ENCODE results near the gene CYB5D1. TPM values are rescaled to one million over a fixed set of nuclear protein-coding genes. Genes with fewer than 3 reads are reported as not detected.
A peak's percentile ranks its signal among the peaks of the same experiment; 100 is the strongest.

CYB5D1 gene
- total and polyA plus RNA-seq, 7 donors = 4.2 to 14.4 (median 8.6) TPM

DNA sequence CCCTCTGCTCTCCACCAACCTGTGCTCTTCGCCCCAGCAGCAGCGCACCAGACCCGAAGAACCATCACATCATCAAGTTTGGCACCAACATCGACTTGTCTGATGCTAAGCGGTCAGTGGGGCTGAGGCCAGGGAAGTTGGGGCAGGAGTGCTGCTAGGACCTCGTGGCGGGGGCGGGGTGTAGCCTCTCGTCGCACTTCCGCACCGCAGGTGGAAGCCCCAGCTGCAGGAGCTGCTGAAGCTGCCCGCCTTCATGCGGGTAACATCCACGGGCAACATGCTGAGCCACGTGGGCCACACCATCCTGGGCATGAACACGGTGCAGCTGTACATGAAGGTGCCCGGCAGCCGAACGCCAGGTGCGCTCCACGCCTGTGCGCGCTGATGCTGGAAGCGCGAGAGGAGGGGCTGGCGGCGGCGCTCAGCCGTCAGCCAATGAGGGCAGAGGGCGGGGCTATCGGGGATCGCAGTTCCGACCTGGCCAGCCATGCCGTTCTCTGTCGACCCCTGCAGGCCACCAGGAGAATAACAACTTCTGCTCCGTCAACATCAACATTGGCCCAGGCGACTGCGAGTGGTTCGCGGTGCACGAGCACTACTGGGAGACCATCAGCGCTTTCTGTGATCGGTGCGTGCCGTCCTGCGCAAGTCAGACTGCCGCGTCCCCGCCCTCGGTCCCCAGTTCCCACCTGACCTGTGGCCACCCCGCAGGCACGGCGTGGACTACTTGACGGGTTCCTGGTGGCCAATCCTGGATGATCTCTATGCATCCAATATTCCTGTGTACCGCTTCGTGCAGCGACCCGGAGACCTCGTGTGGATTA is 6.2 kb upstream of the CYB5D1 start:
- H3K4me1 ChIP-seq = peaks cover 0 to 37% (median 32%) of the 10 kb centered on the region in 4 donors
- DNase-seq = peak; percentile 95
- H3K9me3 ChIP-seq = no peaks in the 10 kb centered on the region
- TF ChIP-seq POLR2AphosphoS5 (IDR thresholded peaks at IDR 0.05) = peak in 3 of 4 donors; percentile 66 to 71 (median 68)
- no peak for TF ChIP-seq EP300 (IDR thresholded peaks at IDR 0.05)
- TF ChIP-seq CTCF (IDR thresholded peaks at IDR 0.05) = peak; percentile 96 to 99 (median 98)
- peak overlapping the region in 1 of 4 donors; percentile 19 for H3K4me3 ChIP-seq
- H3K27ac ChIP-seq = peak overlapping the region; percentile 4 to 64 (median 47)
- intact Hi-C loops (cut with DNase I) = loop anchor here (1.0 to 10.0 kb wide), 2 partner anchors 29 to 267 kb away; partner anchors contain the start of gene MPDU1
- 10 to 17% methylated on average over 60 of the region's 60 CpGs for WGBS, 2 donors
- peaks cover 45 to 73% (median 54%) of the 10 kb centered on the region in 4 donors for H3K36me3 ChIP-seq
- no peaks in the 10 kb centered on the region for H3K27me3 ChIP-seq

- 70 to 81% methylated on average over 20 of the region's 20 CpGs for WGBS, 2 donors
- H3K36me3 ChIP-seq = peaks cover 40 to 67% (median 47%) of the 10 kb centered on the region in 4 donors
Measured at GRCh38 chr17:7852262-7852670, 5.5 kb upstream of the CYB5D1 start.

DNA sequence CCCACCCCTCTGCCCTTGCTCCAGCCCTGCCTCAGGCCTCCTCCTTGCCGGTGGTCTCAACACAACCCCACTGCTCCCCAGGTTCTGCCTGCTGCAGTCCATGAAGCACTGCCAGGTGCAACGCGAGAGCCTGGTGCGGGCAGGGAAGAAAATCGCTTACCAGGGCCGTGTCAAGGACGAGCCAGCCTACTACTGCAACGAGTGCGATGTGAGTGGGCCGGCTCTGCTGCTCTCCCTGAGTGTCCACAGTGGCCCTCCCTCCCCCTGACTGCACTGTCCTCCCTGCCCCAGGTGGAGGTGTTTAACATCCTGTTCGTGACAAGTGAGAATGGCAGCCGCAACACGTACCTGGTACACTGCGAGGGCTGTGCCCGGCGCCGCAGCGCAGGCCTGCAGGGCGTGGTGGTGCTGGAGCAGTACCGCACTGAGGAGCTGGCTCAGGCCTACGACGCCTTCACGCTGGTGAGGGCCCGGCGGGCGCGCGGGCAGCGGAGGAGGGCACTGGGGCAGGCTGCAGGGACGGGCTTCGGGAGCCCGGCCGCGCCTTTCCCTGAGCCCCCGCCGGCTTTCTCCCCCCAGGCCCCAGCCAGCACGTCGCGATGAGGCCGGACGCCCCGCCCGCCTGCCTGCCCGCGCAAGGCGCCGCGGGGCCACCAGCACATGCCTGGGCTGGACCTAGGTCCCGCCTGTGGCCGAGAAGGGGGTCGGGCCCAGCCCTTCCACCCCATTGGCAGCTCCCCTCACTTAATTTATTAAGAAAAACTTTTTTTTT is 4.7 kb upstream of the CYB5D1 start:
- Histone ChIP-seq H3K4me1 (peaks cover 0 to 42% (median 35%) of the 10 kb centered on the region in 4 donors), H3K9me3 (no peaks in the 10 kb centered on the region), H3K4me3 (no peak overlapping the region), H3K27ac (peak overlapping the region in 1 of 4 donors; percentile 64), H3K36me3 (peaks cover 32 to 58% (median 40%) of the 10 kb centered on the region in 4 donors), H3K27me3 (no peaks in the 10 kb centered on the region)
- peak; percentile 68 for DNase-seq
- no peak for TF ChIP-seq POLR2AphosphoS5 (IDR thresholded peaks at IDR 0.05)
- TF ChIP-seq EP300 (IDR thresholded peaks at IDR 0.05) = no peak
- TF ChIP-seq CTCF (IDR thresholded peaks at IDR 0.05) = no peak
- TF ChIP-seq POLR2A (IDR thresholded peaks at IDR 0.05) = no peak
- WGBS, 2 donors = 87 to 91% methylated on average over 51 of the region's 51 CpGs
- intact Hi-C loops (cut with DNase I) = loop anchor here (10.0 kb wide), 1 partner anchor 268 kb away; the partner anchor contains the start of gene MPDU1

More at GRCh38 chr17:7852262-7852670, 5.5 kb upstream of the CYB5D1 start:
- peak; percentile 76 for DNase-seq
- TF ChIP-seq POLR2A (IDR thresholded peaks at IDR 0.05) = no peak
- no peak for TF ChIP-seq POLR2AphosphoS5 (IDR thresholded peaks at IDR 0.05)
- no peak for TF ChIP-seq EP300 (IDR thresholded peaks at IDR 0.05)
- no peak for TF ChIP-seq CTCF (IDR thresholded peaks at IDR 0.05)
- Histone ChIP-seq H3K9me3 (no peaks in the 10 kb centered on the region), H3K27ac (peak overlapping the region in 3 of 4 donors; percentile 4 to 64 (median 61)), H3K4me1 (peaks cover 0 to 39% (median 33%) of the 10 kb centered on the region in 4 donors), H3K27me3 (no peaks in the 10 kb centered on the region), H3K4me3 (no peak overlapping the region)
- intact Hi-C loops (cut with DNase I) = loop anchor here (10.0 kb wide), 1 partner anchor 267 kb away; the partner anchor contains the start of gene MPDU1

DNA sequence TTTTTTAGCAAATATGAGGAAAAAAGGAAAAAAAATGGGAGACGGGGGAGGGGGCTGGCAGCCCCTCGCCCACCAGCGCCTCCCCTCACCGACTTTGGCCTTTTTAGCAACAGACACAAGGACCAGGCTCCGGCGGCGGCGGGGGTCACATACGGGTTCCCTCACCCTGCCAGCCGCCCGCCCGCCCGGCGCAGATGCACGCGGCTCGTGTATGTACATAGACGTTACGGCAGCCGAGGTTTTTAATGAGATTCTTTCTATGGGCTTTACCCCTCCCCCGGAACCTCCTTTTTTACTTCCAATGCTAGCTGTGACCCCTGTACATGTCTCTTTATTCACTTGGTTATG is 4.1 kb upstream of the CYB5D1 start:
- 89 to 91% methylated on average over 21 of the region's 21 CpGs for WGBS, 2 donors
- peak; percentile 67 for DNase-seq
- Histone ChIP-seq H3K36me3 (peaks cover 28 to 53% (median 35%) of the 10 kb centered on the region in 4 donors), H3K9me3 (no peaks in the 10 kb centered on the region), H3K4me3 (no peak overlapping the region), H3K4me1 (peaks cover 0 to 47% (median 40%) of the 10 kb centered on the region in 4 donors), H3K27me3 (no peaks in the 10 kb centered on the region), H3K27ac (peak overlapping the region in 1 of 4 donors; percentile 3)
- intact Hi-C loops (cut with DNase I) = loop anchor here (10.0 kb wide), 1 partner anchor 269 kb away; the partner anchor contains the start of gene MPDU1
- no peak for TF ChIP-seq POLR2AphosphoS5 (IDR thresholded peaks at IDR 0.05)
- no peak for TF ChIP-seq CTCF (IDR thresholded peaks at IDR 0.05)
- no peak for TF ChIP-seq POLR2A (IDR thresholded peaks at IDR 0.05)
- no peak for TF ChIP-seq EP300 (IDR thresholded peaks at IDR 0.05)

Measured in sigmoid colon (tissue), 7 donors.